ENCODE measurements around the gene SSC5D. TPM values are rescaled to one million over a fixed set of nuclear protein-coding genes. Genes with fewer than 3 reads are reported as not detected.
A peak's percentile ranks its signal among the peaks of the same experiment; 100 is the strongest.

SSC5D gene
- total RNA-seq, 1 experiment from 2014 or later = 0.86 TPM

DNA sequence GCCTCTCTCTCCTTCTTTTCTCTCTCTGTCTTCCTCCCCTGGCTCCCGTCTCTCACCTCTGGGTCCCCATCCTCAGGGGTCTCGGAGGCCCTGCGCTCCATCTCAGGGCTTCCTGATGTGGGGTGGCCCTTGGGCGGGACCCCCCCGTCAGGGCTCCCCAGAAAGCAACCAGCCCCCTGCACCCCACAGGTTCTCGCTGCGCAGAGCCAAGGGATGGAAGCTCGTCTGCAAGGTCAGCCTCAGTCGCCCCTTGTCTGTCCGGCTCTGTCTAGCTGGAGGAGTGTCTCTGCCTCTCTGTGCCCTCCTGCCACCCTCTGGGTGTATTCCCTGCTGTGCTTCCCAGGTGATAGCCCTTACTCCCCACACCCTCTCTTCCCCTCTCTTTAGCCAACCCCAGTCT, 57.2 kb downstream of the SSC5D start, which contains the start of gene SBK3:
SBK3 (minus strand) TSS at position 101 of the 400 bp plus-strand sequence; CDS start at position 101, 0 bp downstream.
- Mint-ChIP-seq H3K9me3 (ENCODE audit: unreplicated experiment) (peaks cover 18% of the 10 kb centered on the region), H3K4me3 (ENCODE audit: unreplicated experiment) (peak within 1 kb of the TSS; percentile 6), H3K4me1 (ENCODE audit: low read depth, unreplicated experiment) (peaks cover 27% of the 10 kb centered on the region), H3K27ac (ENCODE audit: unreplicated experiment) (peak within 1 kb of the TSS; percentile 65), H3K36me3 (ENCODE audit: insufficient read depth, unreplicated experiment) (no peaks in the 10 kb centered on the region), H3K27me3 (ENCODE audit: insufficient read depth, unreplicated experiment) (no peaks in the 10 kb centered on the region)
- intact Hi-C loops (cut with micrococcal nuclease; ENCODE audit: unreplicated experiment) = no loop called here
- TF ChIP-seq, protein P1, sequence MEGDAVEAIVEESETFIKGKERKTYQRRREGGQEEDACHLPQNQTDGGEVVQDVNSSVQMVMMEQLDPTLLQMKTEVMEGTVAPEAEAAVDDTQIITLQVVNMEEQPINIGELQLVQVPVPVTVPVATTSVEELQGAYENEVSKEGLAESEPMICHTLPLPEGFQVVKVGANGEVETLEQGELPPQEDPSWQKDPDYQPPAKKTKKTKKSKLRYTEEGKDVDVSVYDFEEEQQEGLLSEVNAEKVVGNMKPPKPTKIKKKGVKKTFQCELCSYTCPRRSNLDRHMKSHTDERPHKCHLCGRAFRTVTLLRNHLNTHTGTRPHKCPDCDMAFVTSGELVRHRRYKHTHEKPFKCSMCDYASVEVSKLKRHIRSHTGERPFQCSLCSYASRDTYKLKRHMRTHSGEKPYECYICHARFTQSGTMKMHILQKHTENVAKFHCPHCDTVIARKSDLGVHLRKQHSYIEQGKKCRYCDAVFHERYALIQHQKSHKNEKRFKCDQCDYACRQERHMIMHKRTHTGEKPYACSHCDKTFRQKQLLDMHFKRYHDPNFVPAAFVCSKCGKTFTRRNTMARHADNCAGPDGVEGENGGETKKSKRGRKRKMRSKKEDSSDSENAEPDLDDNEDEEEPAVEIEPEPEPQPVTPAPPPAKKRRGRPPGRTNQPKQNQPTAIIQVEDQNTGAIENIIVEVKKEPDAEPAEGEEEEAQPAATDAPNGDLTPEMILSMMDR (IDR thresholded peaks at IDR 0.05; ENCODE audit: insufficient read depth in 1 of 2, low read depth in 1 of 2, low read length in 1 of 2, severe bottlenecking in 1 of 2, unreplicated experiment in 1 of 2) = no peak
- no TSS peak for BruUV-seq (replicated peaks)
- H3K4me1 ChIP-seq = peaks cover 39% of the 10 kb centered on the region
- no peaks in the 10 kb centered on the region for H3K36me3 ChIP-seq (ENCODE audit: control insufficient read depth, insufficient read depth, low read length)
- no peak within 1 kb of the TSS for H3K4me3 ChIP-seq (ENCODE audit: low read depth, low read length)
- POLR2A ChIA-PET = interaction anchor here (0.6 kb wide), 1 partner anchor 389 kb away, joined by 19 read pairs; no protein-coding TSS in a partner anchor
- no peaks in the 10 kb centered on the region for H3K27me3 ChIP-seq (replicated peaks; ENCODE audit: control insufficient read depth, insufficient read depth, low read length)
- DNase-seq = no peak
- CTCF ChIA-PET = interaction anchor here (0.8 kb wide), 1 partner anchor 59 kb away, joined by 3 read pairs; no protein-coding TSS in a partner anchor
- H3K9me3 ChIP-seq = no peaks in the 10 kb centered on the region

DNA sequence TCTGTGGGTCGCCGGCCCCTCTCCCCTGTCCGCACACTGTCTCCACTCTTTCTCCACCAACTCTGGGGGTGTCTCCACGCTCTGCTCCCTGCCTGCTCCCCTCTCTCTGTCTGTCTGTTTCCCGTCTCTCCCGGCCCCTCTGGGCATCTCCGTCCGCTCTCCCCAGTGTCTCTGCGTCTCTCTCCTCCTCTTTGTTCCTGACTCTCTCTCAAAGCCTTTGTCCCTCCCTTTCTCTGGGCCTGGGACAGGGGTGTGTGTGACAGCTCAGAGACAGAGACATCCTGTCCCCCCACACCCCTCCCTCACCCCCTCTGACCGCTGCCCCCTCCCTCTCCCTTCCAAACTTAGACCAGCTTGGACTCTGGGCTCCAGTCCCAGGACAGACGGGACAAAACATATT, 57.8 kb downstream of the SSC5D start:
- Histone ChIP-seq H3K4me1 (peaks cover 39% of the 10 kb centered on the region), H3K36me3 (ENCODE audit: control insufficient read depth, insufficient read depth, low read length) (no peaks in the 10 kb centered on the region), H3K4me3 (ENCODE audit: low read depth, low read length) (no peak overlapping the region), H3K9me3 (no peaks in the 10 kb centered on the region), H3K27me3 (replicated peaks; ENCODE audit: control insufficient read depth, insufficient read depth, low read length) (no peaks in the 10 kb centered on the region)
- no peaks in the 10 kb centered on the region for H3K27me3 Mint-ChIP-seq (ENCODE audit: insufficient read depth, unreplicated experiment)
- peaks cover 18% of the 10 kb centered on the region for H3K9me3 Mint-ChIP-seq (ENCODE audit: unreplicated experiment)
- TF ChIP-seq, protein P1 (IDR thresholded peaks at IDR 0.05; ENCODE audit: insufficient read depth in 1 of 2, low read depth in 1 of 2, low read length in 1 of 2, severe bottlenecking in 1 of 2, unreplicated experiment in 1 of 2) = no peak
- H3K4me1 Mint-ChIP-seq (ENCODE audit: low read depth, unreplicated experiment) = peaks cover 27% of the 10 kb centered on the region
- peak overlapping the region; percentile 65 for H3K27ac Mint-ChIP-seq (ENCODE audit: unreplicated experiment)
- no peaks in the 10 kb centered on the region for H3K36me3 Mint-ChIP-seq (ENCODE audit: insufficient read depth, unreplicated experiment)
- CTCF ChIA-PET = no interaction called here
- BruUV-seq (replicated peaks) = no TSS peak
- POLR2A ChIA-PET = interaction anchor here (0.6 kb wide), 1 partner anchor 389 kb away, joined by 19 read pairs; no protein-coding TSS in a partner anchor
- intact Hi-C loops (cut with micrococcal nuclease; ENCODE audit: unreplicated experiment) = no loop called here
- no peak overlapping the region for H3K4me3 Mint-ChIP-seq (ENCODE audit: unreplicated experiment)
- DNase-seq = no peak

DNA sequence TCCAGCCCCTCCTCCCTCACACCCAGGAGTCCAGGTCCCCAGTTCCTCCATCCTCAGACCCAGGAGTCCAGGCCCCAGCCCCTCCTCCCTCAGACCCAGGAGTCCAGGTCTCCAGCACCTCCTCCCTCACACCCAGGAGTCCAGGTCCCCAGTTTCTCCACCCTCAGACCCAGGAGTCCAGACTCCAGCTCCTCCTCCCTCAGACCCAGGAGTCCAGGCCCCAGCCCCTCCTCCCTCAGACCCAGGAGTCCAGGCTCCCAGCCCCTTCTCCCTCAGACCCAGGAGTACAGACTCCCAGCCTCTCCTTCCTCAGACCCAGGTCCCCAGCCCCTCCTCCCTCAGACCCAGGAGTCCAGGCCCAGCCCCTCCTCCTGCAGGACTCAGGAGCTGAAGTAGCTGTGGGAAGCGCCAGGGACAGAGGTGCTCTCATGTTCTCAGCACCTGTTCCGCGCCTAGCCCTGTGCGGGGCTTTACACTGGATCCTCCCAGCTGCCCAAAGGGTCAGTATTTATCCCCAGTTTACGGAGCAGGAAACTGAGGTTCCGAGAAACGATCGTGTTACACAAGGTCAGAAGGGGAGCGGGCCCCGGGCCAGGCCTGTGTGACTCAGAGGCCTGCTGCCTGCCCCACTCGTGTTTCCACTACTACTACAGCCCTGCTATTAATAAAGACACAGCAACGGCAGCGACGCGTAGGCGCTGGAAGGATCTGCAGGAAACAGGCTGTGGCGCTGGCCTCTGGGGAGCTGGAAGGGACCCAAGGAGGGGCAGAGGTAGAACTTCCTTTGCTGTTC, 58.8 kb downstream of the SSC5D start:
- intact Hi-C loops (cut with micrococcal nuclease; ENCODE audit: unreplicated experiment) = no loop called here
- no peaks in the 10 kb centered on the region for H3K27me3 Mint-ChIP-seq (ENCODE audit: insufficient read depth, unreplicated experiment)
- Histone ChIP-seq H3K27me3 (replicated peaks; ENCODE audit: control insufficient read depth, insufficient read depth, low read length) (no peaks in the 10 kb centered on the region), H3K4me1 (peaks cover 39% of the 10 kb centered on the region), H3K36me3 (ENCODE audit: control insufficient read depth, insufficient read depth, low read length) (no peaks in the 10 kb centered on the region), H3K4me3 (ENCODE audit: low read depth, low read length) (no peak overlapping the region), H3K9me3 (no peaks in the 10 kb centered on the region)
- POLR2A ChIA-PET = no interaction called here
- no peak for DNase-seq
- peak overlapping the region; percentile 86 for H3K27ac Mint-ChIP-seq (ENCODE audit: unreplicated experiment)
- peak overlapping the region; percentile 25 for H3K4me3 Mint-ChIP-seq (ENCODE audit: unreplicated experiment)
- TF ChIP-seq, protein P1 (IDR thresholded peaks at IDR 0.05; ENCODE audit: insufficient read depth in 1 of 2, low read depth in 1 of 2, low read length in 1 of 2, severe bottlenecking in 1 of 2, unreplicated experiment in 1 of 2) = no peak
- BruUV-seq (replicated peaks) = no TSS peak
- CTCF ChIA-PET = interaction anchor here (0.6 to 1.5 kb wide), 2 partner anchors 43 to 86 kb away, joined by 3 to 4 read pairs; no protein-coding TSS in a partner anchor
- peaks cover 18% of the 10 kb centered on the region for H3K9me3 Mint-ChIP-seq (ENCODE audit: unreplicated experiment)
- peaks cover 27% of the 10 kb centered on the region for H3K4me1 Mint-ChIP-seq (ENCODE audit: low read depth, unreplicated experiment)
- no peaks in the 10 kb centered on the region for H3K36me3 Mint-ChIP-seq (ENCODE audit: insufficient read depth, unreplicated experiment)
